HEK293 (cell line): ENCODE measurements around the gene CYP27C1.

Experiments
- CTCF ChIA-PET: fragments of 350-600 bp; formaldehyde crosslinking; extraction: SDS; loops from one replicate; lab custom pipeline; 2021; ENCODE audit warnings: antibody characterized with exemption; lab: Yijun Ruan, JAX
- POLR2A ChIA-PET: fragments of 300-600 bp; formaldehyde crosslinking; extraction: SDS; loops from one replicate; lab custom pipeline; 2020; ENCODE audit warnings: antibody characterized with exemption, inconsistent platforms; lab: Yijun Ruan, JAX
- H3K27ac ChIP-seq: fragments of 200-500 bp; sonication (Bioruptor generic); 2 replicates; pipeline ENCODE4 v1.5.1; 2014; ENCODE audit warnings: low read depth, low read length, control low read depth, inconsistent platforms; ENCODE audit errors: extremely low read depth
- H3K36me3 ChIP-seq, 2 experiments: fragments of 200-500 bp in 1 of 2; sonication (Bioruptor generic) in 1 of 2; 1 replicate in 1 of 2; 2 replicates in 1 of 2; pipeline ENCODE4 v1.5.1; 2014 to 2017; ENCODE audit warnings: inconsistent platforms in 2 of 2, low read length in 2 of 2; ENCODE audit not compliant: control insufficient read depth in 2 of 2, insufficient read depth in 1 of 2
- H3K4me1 ChIP-seq: fragments of 200-500 bp; sonication (Bioruptor generic); 2 replicates; pipeline ENCODE4 v1.5.1; 2014; ENCODE audit warnings: mild to moderate bottlenecking, low read length, inconsistent platforms; ENCODE audit not compliant: control insufficient read depth, insufficient read depth
- H3K4me3 ChIP-seq: 2 replicates; pipeline ENCODE4 v1.5.1; 2011; ENCODE audit warnings: low read depth, mild to moderate bottlenecking, control low read depth, low read length, moderate library complexity
- H3K9me3 ChIP-seq: fragments of 200-500 bp; sonication (Bioruptor generic); 2 replicates; pipeline ENCODE4 v1.5.1; 2014; ENCODE audit warnings: low read depth, low read length, inconsistent platforms; ENCODE audit not compliant: control insufficient read depth, insufficient read depth
- GLI2 ChIP-seq: fragments of 450-650 bp; formaldehyde crosslinking; IDR thresholded peaks from 2 replicates; pipeline ENCODE4; 2017; ENCODE audit warnings: missing biosample characterization, missing genetic modification characterization, low read depth, borderline replicate concordance
- KLF10 ChIP-seq: fragments of 450-650 bp; IDR thresholded peaks from 2 replicates; pipeline ENCODE4 v1.5.1; 2018; ENCODE audit warnings: missing biosample characterization, mild to moderate bottlenecking, missing genetic modification characterization
- KLF7 ChIP-seq: fragments of 450-650 bp; formaldehyde crosslinking; IDR thresholded peaks from 2 replicates; pipeline ENCODE4 v1.5.1; 2016; ENCODE audit warnings: missing biosample characterization, missing genetic modification characterization, borderline replicate concordance
- PATZ1 ChIP-seq: fragments of 450-650 bp; formaldehyde crosslinking; IDR thresholded peaks from 2 replicates; pipeline ENCODE4 v1.5.1; 2016; ENCODE audit warnings: missing biosample characterization, missing genetic modification characterization
- PRDM6 ChIP-seq: fragments of 450-650 bp; formaldehyde crosslinking; IDR thresholded peaks from 2 replicates; pipeline ENCODE4 v1.5.1; 2017; ENCODE audit warnings: missing biosample characterization, missing genetic modification characterization
- SCRT1 ChIP-seq: fragments of 450-650 bp; formaldehyde crosslinking; IDR thresholded peaks from 2 replicates; pipeline ENCODE4 v1.5.1; 2016; ENCODE audit warnings: missing biosample characterization, missing genetic modification characterization, borderline replicate concordance
- TSHZ1 ChIP-seq: fragments of 450-650 bp; formaldehyde crosslinking; IDR thresholded peaks from 2 replicates; pipeline ENCODE4 v1.5.1; 2016; ENCODE audit warnings: missing biosample characterization, missing genetic modification characterization, borderline replicate concordance
- ZBTB1 ChIP-seq: fragments of 450-650 bp; formaldehyde crosslinking; IDR thresholded peaks from 2 replicates; pipeline ENCODE4 v1.5.1; 2016; ENCODE audit warnings: missing biosample characterization, missing genetic modification characterization
- ZBTB49 ChIP-seq: fragments of 450-650 bp; formaldehyde crosslinking; IDR thresholded peaks from 2 replicates; pipeline ENCODE4 v1.5.1; 2016; ENCODE audit warnings: missing biosample characterization, missing genetic modification characterization, low read depth
- ZFP69B ChIP-seq: fragments of 450-650 bp; formaldehyde crosslinking; IDR thresholded peaks from 2 replicates; pipeline ENCODE4 v1.5.1; 2016; ENCODE audit warnings: missing biosample characterization, missing genetic modification characterization
- ZNF148 ChIP-seq: fragments of 450-650 bp; formaldehyde crosslinking; IDR thresholded peaks from 2 replicates; pipeline ENCODE4 v1.5.0; 2017; ENCODE audit warnings: missing biosample characterization, missing genetic modification characterization, borderline replicate concordance
- ZNF184 ChIP-seq: fragments of 450-650 bp; IDR thresholded peaks from 2 replicates; pipeline ENCODE4 v1.5.1; 2018; ENCODE audit warnings: missing biosample characterization, mild to moderate bottlenecking, missing genetic modification characterization
- ZNF426 ChIP-seq: fragments of 450-650 bp; formaldehyde crosslinking; IDR thresholded peaks from 2 replicates; pipeline ENCODE4 v1.5.1; 2017; ENCODE audit warnings: missing biosample characterization, missing genetic modification characterization, mild to moderate bottlenecking, inconsistent platforms, moderate library complexity
- ZNF48 ChIP-seq: fragments of 450-650 bp; formaldehyde crosslinking; IDR thresholded peaks from 2 replicates; pipeline ENCODE4 v1.5.1; 2016; ENCODE audit warnings: missing biosample characterization, missing genetic modification characterization
- ZNF521 ChIP-seq: fragments of 450-650 bp; formaldehyde crosslinking; IDR thresholded peaks from 2 replicates; pipeline ENCODE4 v1.5.1; 2017; ENCODE audit warnings: missing biosample characterization, mild to moderate bottlenecking, missing genetic modification characterization
- ZNF549 ChIP-seq: fragments of 450-650 bp; IDR thresholded peaks from 2 replicates; pipeline ENCODE4 v1.5.1; 2018; ENCODE audit warnings: missing biosample characterization, missing genetic modification characterization, mild to moderate bottlenecking, inconsistent platforms, moderate library complexity
- ZNF621 ChIP-seq: fragments of 450-650 bp; formaldehyde crosslinking; IDR thresholded peaks from 2 replicates; pipeline ENCODE4 v1.5.1; 2017; ENCODE audit warnings: missing biosample characterization, missing genetic modification characterization
- ZNF623 ChIP-seq: fragments of 450-650 bp; formaldehyde crosslinking; IDR thresholded peaks from 2 replicates; pipeline ENCODE4 v1.5.1; 2016; ENCODE audit warnings: missing biosample characterization, missing genetic modification characterization
- ZNF629 ChIP-seq: fragments of 450-650 bp; formaldehyde crosslinking; IDR thresholded peaks from 2 replicates; pipeline ENCODE4 v1.5.1; 2017; ENCODE audit warnings: missing biosample characterization, missing genetic modification characterization
- ZNF76 ChIP-seq: fragments of 450-650 bp; formaldehyde crosslinking; IDR thresholded peaks from 2 replicates; pipeline ENCODE4; 2016; ENCODE audit warnings: low read depth, missing biosample characterization, missing genetic modification characterization, borderline replicate concordance
- ZNF792 ChIP-seq: fragments of 450-650 bp; formaldehyde crosslinking; IDR thresholded peaks from 2 replicates; pipeline ENCODE4 v1.5.1; 2016; ENCODE audit warnings: missing biosample characterization, missing genetic modification characterization

The CYP27C1 gene

GRCh38 chr2:127142663-127143630 lies 77.2 kb downstream of the CYP27C1 start:
- POLR2A ChIA-PET: no interaction called here
- TF ChIP-seq ZFP69B (tag by site-specific recombination) (no peak), ZNF623 (tag by site-specific recombination) (no peak), PATZ1 (tag by site-specific recombination) (no peak), ZNF48 (tag by site-specific recombination) (no peak), ZNF76 (tag by site-specific recombination) (no peak), ZNF426 (tag by site-specific recombination) (no peak), ZNF621 (tag by site-specific recombination) (no peak), ZNF629 (tag by site-specific recombination) (no peak), ZNF549 (tag by site-specific recombination) (no peak), ZNF148 (tag by site-specific recombination) (no peak), SCRT1 (tag by site-specific recombination) (no peak), TSHZ1 (tag by site-specific recombination) (no peak), ZNF792 (tag by site-specific recombination) (no peak), KLF10 (tag by site-specific recombination) (no peak)
- Histone ChIP-seq H3K36me3 (no peaks in the 10 kb centered on the region), H3K4me1 (no peaks in the 10 kb centered on the region), H3K9me3 (no peaks in the 10 kb centered on the region), H3K27ac (no peak overlapping the region), H3K4me3 (no peak overlapping the region)
- CTCF ChIA-PET: interaction anchor here (0.6 to 2.0 kb wide), 3 partner anchors 9 to 75 kb away, joined by 3 to 8 read pairs (median 3); no protein-coding TSS in a partner anchor

GRCh38 chr2:127140538-127140937 lies 79.6 kb downstream of the CYP27C1 start:
- Histone ChIP-seq H3K27ac (no peak overlapping the region), H3K4me1 (no peaks in the 10 kb centered on the region), H3K36me3 (no peaks in the 10 kb centered on the region), H3K9me3 (no peaks in the 10 kb centered on the region), H3K4me3 (no peak overlapping the region)
- POLR2A ChIA-PET: interaction anchor here (0.6 kb wide), 1 partner anchor 150 kb away, joined by 4 read pairs; no protein-coding TSS in a partner anchor
- CTCF ChIA-PET: interaction anchor here (0.7 to 1.8 kb wide), 3 partner anchors 9 to 71 kb away, joined by 4 to 5 read pairs (median 4); no protein-coding TSS in a partner anchor
- TF ChIP-seq ZBTB49 (no peak), ZNF521 (tag by site-specific recombination) (no peak), ZBTB1 (tag by site-specific recombination) (no peak), ZNF184 (no peak), GLI2 (tag by site-specific recombination) (no peak), KLF7 (tag by site-specific recombination) (no peak), PRDM6 (tag by site-specific recombination) (no peak)
